Natural killer cell treated with Interleukin-12 subunit alpha and Interleukin-12 subunit beta and Interleukin-15 and Interleukin-18, amount 100 ng/mL, for 72 hours (primary cell): ENCODE results near the gene UGT1A10. TPM values are rescaled to one million over a fixed set of nuclear protein-coding genes. Genes with fewer than 3 reads are reported as not detected.

Source experiments
- ATAC-seq, 2 donors: fragments of 150-1000 bp; cut with Tn5 transposase in 1 of 2; sonication (Bioruptor Pico), chemical (Tn5 transposase) in 1 of 2; 2 replicates each; pipeline ENCODE4 v1.10.0; 2021
- DNase-seq: peaks from one replicate; pipeline ENCODE4 v3.0.0; 2022; ENCODE audit warnings: low spot score
- H3K27ac Mint-ChIP-seq, 2 donors: 1 replicate in 1 of 2; 2 replicates in 1 of 2; pipeline ENCODE4 v1.8.0; 2022; ENCODE audit warnings: mixed read lengths in 2 of 2, mild to moderate bottlenecking in 1 of 2, moderate library complexity in 1 of 2
- H3K27me3 Mint-ChIP-seq, 2 donors: 1 replicate in 1 of 2; 2 replicates in 1 of 2; pipeline ENCODE4 v1.8.0; 2022; ENCODE audit warnings: mixed read lengths in 2 of 2
- H3K36me3 Mint-ChIP-seq: one replicate; pipeline ENCODE4 v1.8.0; 2022; ENCODE audit warnings: mixed read lengths
- H3K4me1 Mint-ChIP-seq, 2 donors: 1 replicate in 1 of 2; 2 replicates in 1 of 2; pipeline ENCODE4 v1.8.0; 2022; ENCODE audit warnings: low read depth in 2 of 2, mixed read lengths in 2 of 2, mild to moderate bottlenecking in 1 of 2
- H3K4me3 Mint-ChIP-seq: one replicate; pipeline ENCODE4 v1.8.0; 2022; ENCODE audit warnings: mixed read lengths
- H3K9me3 Mint-ChIP-seq: 2 replicates; pipeline ENCODE4 v1.8.0; 2022; ENCODE audit warnings: mixed read lengths
- total RNA-seq, 2 donors: library from RNA; stranded (reverse); gene quantifications; one replicate each; pipeline ENCODE4 v1.2.3, GENCODE V29; 2022

The UGT1A10 gene
- total RNA-seq, 2 donors from 2014 or later = not detected

GRCh38 chr2:233794128-233794658, 157.9 kb downstream of the UGT1A10 start:
- H3K9me3 Mint-ChIP-seq = no peaks in the 10 kb centered on the region
- no peak overlapping the region for H3K27ac Mint-ChIP-seq
- peaks cover 0 to 3% of the 10 kb centered on the region in 2 donors for H3K27me3 Mint-ChIP-seq
- no peaks in the 10 kb centered on the region for H3K36me3 Mint-ChIP-seq
- no peaks in the 10 kb centered on the region for H3K4me1 Mint-ChIP-seq
- ATAC-seq (no peak), DNase-seq (peak; percentile 26)
- no peak overlapping the region for H3K4me3 Mint-ChIP-seq

- Mint-ChIP-seq H3K27me3 (peaks cover 5 to 7% of the 10 kb centered on the region in 2 donors), H3K27ac (no peak overlapping the region), H3K36me3 (no peaks in the 10 kb centered on the region), H3K9me3 (no peaks in the 10 kb centered on the region), H3K4me1 (peaks cover 0 to 3% of the 10 kb centered on the region in 2 donors), H3K4me3 (no peak overlapping the region)
- DNase-seq (peak; percentile 60), ATAC-seq (peak in 1 of 2 donors; percentile 9)
Measured at GRCh38 chr2:233795735-233796171, 159.5 kb downstream of the UGT1A10 start.

- H3K9me3 Mint-ChIP-seq = no peaks in the 10 kb centered on the region
- ATAC-seq = no peak
- no peaks in the 10 kb centered on the region for H3K36me3 Mint-ChIP-seq
- H3K27ac Mint-ChIP-seq = no peak overlapping the region
- H3K27me3 Mint-ChIP-seq = peaks cover 5 to 9% of the 10 kb centered on the region in 2 donors
- H3K4me1 Mint-ChIP-seq = peaks cover 0 to 3% of the 10 kb centered on the region in 2 donors
- DNase-seq = no peak
- H3K4me3 Mint-ChIP-seq = no peak overlapping the region
Measured at GRCh38 chr2:233796254-233796653, 160.0 kb downstream of the UGT1A10 start.

- H3K27me3 Mint-ChIP-seq = peaks cover 10 to 17% of the 10 kb centered on the region in 2 donors
- peaks cover 0 to 3% of the 10 kb centered on the region in 2 donors for H3K4me1 Mint-ChIP-seq
- no peaks in the 10 kb centered on the region for H3K9me3 Mint-ChIP-seq
- H3K27ac Mint-ChIP-seq = no peak overlapping the region
- no peaks in the 10 kb centered on the region for H3K36me3 Mint-ChIP-seq
- ATAC-seq = no peak
- no peak overlapping the region for H3K4me3 Mint-ChIP-seq
- DNase-seq = peak; percentile 45
Measured at GRCh38 chr2:233798335-233799086, 162.3 kb downstream of the UGT1A10 start.

GRCh38 chr2:233799087-233799665, 162.9 kb downstream of the UGT1A10 start:
- H3K9me3 Mint-ChIP-seq = no peaks in the 10 kb centered on the region
- ATAC-seq = no peak
- DNase-seq = peak; percentile 42

GRCh38 chr2:233799716-233800115, 163.5 kb downstream of the UGT1A10 start:
- Mint-ChIP-seq H3K4me1 (peaks cover 0 to 3% of the 10 kb centered on the region in 2 donors), H3K9me3 (no peaks in the 10 kb centered on the region), H3K4me3 (no peak overlapping the region), H3K27me3 (peaks cover 10 to 24% of the 10 kb centered on the region in 2 donors), H3K36me3 (no peaks in the 10 kb centered on the region), H3K27ac (no peak overlapping the region)
- peak; percentile 37 for DNase-seq
- ATAC-seq = no peak

More at GRCh38 chr2:233799087-233799665, 162.9 kb downstream of the UGT1A10 start:
- Mint-ChIP-seq H3K27me3 (peaks cover 10 to 19% of the 10 kb centered on the region in 2 donors), H3K36me3 (no peaks in the 10 kb centered on the region), H3K27ac (no peak overlapping the region), H3K4me3 (no peak overlapping the region), H3K4me1 (peaks cover 0 to 3% of the 10 kb centered on the region in 2 donors)

GRCh38 chr2:233800208-233800607, 164.0 kb downstream of the UGT1A10 start:
- Mint-ChIP-seq H3K4me3 (no peak overlapping the region), H3K27ac (no peak overlapping the region), H3K27me3 (peaks cover 13 to 29% of the 10 kb centered on the region in 2 donors), H3K9me3 (no peaks in the 10 kb centered on the region), H3K36me3 (no peaks in the 10 kb centered on the region), H3K4me1 (peaks cover 0 to 3% of the 10 kb centered on the region in 2 donors)
- DNase-seq (no peak), ATAC-seq (no peak)

GRCh38 chr2:233801357-233802131, 165.3 kb downstream of the UGT1A10 start:
- Mint-ChIP-seq H3K27ac (no peak overlapping the region), H3K27me3 (peaks cover 13 to 42% of the 10 kb centered on the region in 2 donors), H3K36me3 (no peaks in the 10 kb centered on the region), H3K4me1 (peaks cover 0 to 3% of the 10 kb centered on the region in 2 donors), H3K4me3 (no peak overlapping the region), H3K9me3 (no peaks in the 10 kb centered on the region)
- ATAC-seq = peak in 1 of 2 donors; percentile 53
- DNase-seq = no peak

GRCh38 chr2:233802132-233802815, 166.0 kb downstream of the UGT1A10 start:
- H3K9me3 Mint-ChIP-seq = no peaks in the 10 kb centered on the region
- peaks cover 13 to 42% of the 10 kb centered on the region in 2 donors for H3K27me3 Mint-ChIP-seq
- ATAC-seq (peak; percentile 24 to 29), DNase-seq (no peak)
- no peaks in the 10 kb centered on the region for H3K36me3 Mint-ChIP-seq
- H3K4me1 Mint-ChIP-seq = peaks cover 0 to 3% of the 10 kb centered on the region in 2 donors
- H3K27ac Mint-ChIP-seq = no peak overlapping the region
- no peak overlapping the region for H3K4me3 Mint-ChIP-seq

- ATAC-seq (no peak), DNase-seq (no peak)
- Mint-ChIP-seq H3K36me3 (no peaks in the 10 kb centered on the region), H3K9me3 (no peaks in the 10 kb centered on the region), H3K27ac (no peak overlapping the region), H3K27me3 (peaks cover 12 to 42% of the 10 kb centered on the region in 2 donors), H3K4me3 (no peak overlapping the region), H3K4me1 (peaks cover 0 to 3% of the 10 kb centered on the region in 2 donors)
Measured at GRCh38 chr2:233803292-233803911, 167.2 kb downstream of the UGT1A10 start.

- Mint-ChIP-seq H3K27me3 (peaks cover 11 to 42% of the 10 kb centered on the region in 2 donors), H3K4me3 (no peak overlapping the region), H3K36me3 (no peaks in the 10 kb centered on the region), H3K9me3 (no peaks in the 10 kb centered on the region), H3K27ac (no peak overlapping the region), H3K4me1 (peaks cover 0 to 3% of the 10 kb centered on the region in 2 donors)
- ATAC-seq (no peak), DNase-seq (no peak)
Measured at GRCh38 chr2:233803994-233804393, 167.7 kb downstream of the UGT1A10 start.

- Mint-ChIP-seq H3K4me3 (no peak overlapping the region), H3K27me3 (peaks cover 17 to 40% of the 10 kb centered on the region in 2 donors), H3K27ac (no peak overlapping the region), H3K9me3 (no peaks in the 10 kb centered on the region), H3K4me1 (no peaks in the 10 kb centered on the region), H3K36me3 (no peaks in the 10 kb centered on the region)
- no peak for ATAC-seq
- DNase-seq = peak; percentile 60
Measured at GRCh38 chr2:233807215-233807865, 171.1 kb downstream of the UGT1A10 start.
